Right lobe of liver (tissue), 6 donors: ENCODE data around the gene DUSP16. TPM values are rescaled to one million over a fixed set of nuclear protein-coding genes. Genes with fewer than 3 reads are reported as not detected.

Source experiments
- ATAC-seq, 4 donors: fragments of 200-7000 bp; cut with Tn5 transposase; one replicate each; pipeline ENCODE4 v1.9.1; 2020; ENCODE audit warnings: mild to moderate bottlenecking in 4 of 4, moderate library complexity in 4 of 4
- DNase-seq, 3 donors: peaks; one replicate each; pipeline ENCODE4 v3.0.0-alpha.2; 2020
- H3K27ac ChIP-seq, 3 donors: fragments of 200-600 bp; one replicate each; pipeline ENCODE4 v1.8.0; 2022
- H3K27me3 ChIP-seq, 2 donors: fragments of 200-600 bp; one replicate each; pipeline ENCODE4 v1.8.0; 2022
- H3K36me3 ChIP-seq, 4 donors: fragments of 200-600 bp; sonication (generic) in 1 of 4; one replicate each; pipeline versions ENCODE4 v1.5.1 to v1.8.0; 2017 to 2022; ENCODE audit warnings: control low read depth in 1 of 4
- H3K4me1 ChIP-seq, 4 donors: fragments of 200-600 bp; sonication (generic) in 1 of 4; one replicate each; pipeline versions ENCODE4 v1.5.1 to v1.8.0; 2017 to 2022; ENCODE audit warnings: control low read depth in 1 of 4
- H3K4me3 ChIP-seq, 3 donors: fragments of 200-600 bp; one replicate each; pipeline ENCODE4 v1.8.0; 2022
- H3K9me3 ChIP-seq, 4 donors: fragments of 200-600 bp; sonication (generic) in 1 of 4; one replicate each; pipeline versions ENCODE4 v1.5.1 to v1.8.0; 2017 to 2022; ENCODE audit warnings: control low read depth in 1 of 4
- POLR2A ChIP-seq: fragments of 450-650 bp; IDR thresholded peaks from one replicate; pipeline ENCODE4 v1.6.1; 2017; ENCODE audit warnings: antibody characterized with exemption, mild to moderate bottlenecking
- WGBS: methylation state at CpG from one replicate; pipeline ENCODE4 v1.1.6; 2018; ENCODE audit warnings: low coverage, low lambda C conversion rate; ENCODE audit not compliant: insufficient coverage; ENCODE audit errors: missing lambda C conversion rate; 5-methylcytosine and 5-hydroxymethylcytosine counted together
- intact Hi-C, 2 donors: fragments of 100-400 bp; cut with DNase I; formaldehyde crosslinking; loops; one replicate each; pipeline versions ENCODE4 v1.11.2 to v1.14.1; 2022
- total RNA-seq, 6 experiments: library from RNA; depleted of rRNA in 2 of 6; stranded (reverse); fragments of >200 nt in 2 of 6; fragmentation: NEBNext Ultra II Directional in 3 of 6; extraction: Animal tissue kit (Norgen Biotek cat#: 25700) in 3 of 6; gene quantifications; one replicate each; pipeline versions ENCODE4 v1.1.0 to v1.2.4, GENCODE V29; 2016 to 2023
- TF ChIP-seq, protein P1 (sequence below), 4 donors: fragments of 200-600 bp in 3 of 4; fragments of 450-650 bp in 1 of 4; IDR thresholded peaks; one replicate each; pipeline versions ENCODE4 v1.5.1 to v1.8.0; 2016 to 2022; ENCODE audit warnings: antibody characterized with exemption in 4 of 4, mild to moderate bottlenecking in 2 of 4
- donor health status: DM: no; HTN: yes; CAD: no.
- donor health status: DM: no; HTN: no; CAD: no.
- donor health status: DM: no; HTN: no; CAD: no.
- donor health status: DM: no; HTN: yes; CAD: no.
- donor health status: DM: no; HTN: yes; CAD: no.

Gene DUSP16
- total RNA-seq, 6 experiments from 2014 or later, result 41.9 to 74.2 (median 48.4) TPM

DNA sequence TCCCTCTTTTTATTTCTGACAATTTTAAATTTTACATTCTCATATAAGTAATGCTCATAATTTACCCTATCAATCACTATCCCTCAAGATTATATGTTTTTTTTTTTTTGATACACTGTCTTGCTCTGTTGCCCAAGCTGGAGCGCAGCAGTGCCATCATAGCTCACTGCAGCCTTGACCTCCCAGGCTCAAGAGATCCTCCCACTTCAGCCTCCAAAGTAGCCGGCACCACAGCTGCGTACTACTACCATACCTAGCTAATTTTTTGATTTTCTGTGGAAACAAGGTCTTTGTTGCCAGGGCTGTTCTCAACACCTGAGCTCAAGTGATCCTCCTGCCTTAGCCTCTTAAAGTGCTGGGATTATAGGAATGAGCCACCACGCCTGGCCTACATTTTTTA lies 4.4 kb downstream of the DUSP16 start:
- H3K27ac ChIP-seq, result peak overlapping the region; percentile 100
- H3K27me3 ChIP-seq, result no peaks in the 10 kb centered on the region
- DNase-seq (no peak), ATAC-seq (no peak)
- intact Hi-C loops, result no loop called here
- no peak for TF ChIP-seq POLR2A
- TF ChIP-seq, protein P1, sequence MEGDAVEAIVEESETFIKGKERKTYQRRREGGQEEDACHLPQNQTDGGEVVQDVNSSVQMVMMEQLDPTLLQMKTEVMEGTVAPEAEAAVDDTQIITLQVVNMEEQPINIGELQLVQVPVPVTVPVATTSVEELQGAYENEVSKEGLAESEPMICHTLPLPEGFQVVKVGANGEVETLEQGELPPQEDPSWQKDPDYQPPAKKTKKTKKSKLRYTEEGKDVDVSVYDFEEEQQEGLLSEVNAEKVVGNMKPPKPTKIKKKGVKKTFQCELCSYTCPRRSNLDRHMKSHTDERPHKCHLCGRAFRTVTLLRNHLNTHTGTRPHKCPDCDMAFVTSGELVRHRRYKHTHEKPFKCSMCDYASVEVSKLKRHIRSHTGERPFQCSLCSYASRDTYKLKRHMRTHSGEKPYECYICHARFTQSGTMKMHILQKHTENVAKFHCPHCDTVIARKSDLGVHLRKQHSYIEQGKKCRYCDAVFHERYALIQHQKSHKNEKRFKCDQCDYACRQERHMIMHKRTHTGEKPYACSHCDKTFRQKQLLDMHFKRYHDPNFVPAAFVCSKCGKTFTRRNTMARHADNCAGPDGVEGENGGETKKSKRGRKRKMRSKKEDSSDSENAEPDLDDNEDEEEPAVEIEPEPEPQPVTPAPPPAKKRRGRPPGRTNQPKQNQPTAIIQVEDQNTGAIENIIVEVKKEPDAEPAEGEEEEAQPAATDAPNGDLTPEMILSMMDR (IDR thresholded peaks at IDR 0.05), result no peak
- peak overlapping the region in 1 of 3 donors; percentile 66 for H3K4me3 ChIP-seq
- 97% methylated on average over 4 of the region's 4 CpGs for whole genome bisulfite sequencing
- peaks cover 0 to 24% (median 8%) of the 10 kb centered on the region in 4 donors for H3K4me1 ChIP-seq
- no peaks in the 10 kb centered on the region for H3K9me3 ChIP-seq
- peaks cover 0 to under 1% (median 0%) of the 10 kb centered on the region in 4 donors for H3K36me3 ChIP-seq

DNA sequence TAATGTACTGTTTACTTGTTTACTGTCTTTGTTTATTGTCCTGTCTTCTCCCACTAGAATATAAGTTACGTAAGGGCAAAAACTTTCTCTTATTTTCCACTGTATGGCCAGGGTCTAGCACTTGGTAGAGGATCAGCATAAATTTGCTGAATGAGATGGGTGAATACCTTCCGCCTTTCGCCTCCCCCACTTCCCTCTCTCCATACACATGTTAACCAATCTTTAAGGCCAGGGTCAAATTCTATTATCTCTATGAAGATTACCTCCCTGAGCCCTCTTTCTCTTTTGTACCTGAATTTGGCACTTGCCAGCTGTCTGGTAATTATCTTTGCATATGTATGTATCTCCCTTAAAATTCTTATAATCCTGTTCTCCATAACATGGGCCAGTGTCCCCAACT lies 4.9 kb downstream of the DUSP16 start:
- ATAC-seq (no peak), DNase-seq (no peak)
- Histone ChIP-seq H3K9me3 (no peaks in the 10 kb centered on the region), H3K27ac (peak overlapping the region in 1 of 3 donors; percentile 100), H3K4me1 (peaks cover 0 to 22% (median 8%) of the 10 kb centered on the region in 4 donors), H3K36me3 (peaks cover 0 to 5% (median 0%) of the 10 kb centered on the region in 4 donors), H3K4me3 (no peak overlapping the region), H3K27me3 (no peaks in the 10 kb centered on the region)
- 95% methylated on average over 3 of the region's 3 CpGs for WGBS
- intact Hi-C loops, result no loop called here
- TF ChIP-seq, protein P1 (IDR thresholded peaks at IDR 0.05), result no peak
- TF ChIP-seq POLR2A, result no peak

DNA sequence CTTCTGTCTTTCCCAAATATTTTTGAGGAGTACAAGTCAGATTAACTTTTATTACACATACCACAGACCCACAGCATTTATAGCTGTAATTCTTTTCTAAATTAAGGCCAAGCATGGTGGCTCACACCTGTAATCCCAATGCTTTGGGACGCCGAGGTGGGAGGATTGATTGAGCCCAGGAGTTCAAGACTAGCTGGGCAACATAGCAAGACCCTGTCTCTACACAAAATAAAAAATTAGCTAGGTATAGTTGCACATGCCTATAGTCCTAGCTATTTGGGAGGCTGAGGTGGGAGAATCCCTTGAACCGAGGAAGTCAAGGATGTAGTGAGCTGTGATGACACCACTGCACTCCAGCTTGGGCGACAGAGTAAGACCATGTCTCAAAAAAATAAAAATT lies 7.0 kb downstream of the DUSP16 start:
- 100% methylated on average over 4 of the region's 4 CpGs for WGBS
- no peaks in the 10 kb centered on the region for H3K9me3 ChIP-seq
- H3K36me3 ChIP-seq, result peaks cover 0 to 5% (median 0%) of the 10 kb centered on the region in 4 donors
- no peaks in the 10 kb centered on the region for H3K27me3 ChIP-seq
- peaks cover 0 to 38% (median 10%) of the 10 kb centered on the region in 4 donors for H3K4me1 ChIP-seq
- no peak for DNase-seq
- no peak for ATAC-seq
- TF ChIP-seq POLR2A, result no peak
- TF ChIP-seq, protein P1 (IDR thresholded peaks at IDR 0.05), result no peak
- no peak overlapping the region for H3K4me3 ChIP-seq
- peak overlapping the region in 1 of 3 donors; percentile 41 for H3K27ac ChIP-seq
- intact Hi-C loops, result no loop called here

DNA sequence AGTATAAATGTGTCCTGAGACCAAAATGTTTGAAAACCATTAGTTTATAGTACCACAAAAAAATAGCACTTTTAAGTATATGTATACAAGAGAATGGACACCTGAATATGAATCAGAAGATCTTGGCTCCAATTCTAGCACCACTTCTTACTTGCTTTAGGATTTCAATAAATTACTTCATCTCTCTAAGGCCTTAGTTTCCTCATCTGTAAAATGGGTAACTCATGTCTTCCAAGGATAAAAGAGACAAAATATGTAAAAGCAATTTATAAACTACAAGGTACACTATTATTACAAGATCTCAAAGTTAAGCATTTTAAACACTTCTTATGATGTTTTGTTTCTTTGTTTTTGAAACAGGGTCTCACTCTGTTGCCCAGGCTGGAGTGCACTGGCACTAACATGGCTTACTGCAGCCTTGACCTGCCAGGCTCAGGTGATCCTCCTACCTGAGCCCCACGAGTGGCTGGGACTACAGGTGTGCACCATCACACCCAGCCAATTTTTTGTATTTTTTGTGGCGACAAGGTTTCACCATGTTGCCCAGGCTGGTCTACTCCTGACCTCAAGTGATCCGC lies 9.4 kb downstream of the DUSP16 start:
- Histone ChIP-seq H3K27ac (peak overlapping the region in 1 of 3 donors; percentile 81), H3K4me1 (peaks cover 0 to 34% (median 8%) of the 10 kb centered on the region in 4 donors), H3K9me3 (no peaks in the 10 kb centered on the region), H3K4me3 (no peak overlapping the region), H3K27me3 (no peaks in the 10 kb centered on the region), H3K36me3 (peaks cover 0 to 5% (median 0%) of the 10 kb centered on the region in 4 donors)
- intact Hi-C loops, result no loop called here
- TF ChIP-seq, protein P1 (IDR thresholded peaks at IDR 0.05), result no peak
- no peak for TF ChIP-seq POLR2A
- DNase-seq (no peak), ATAC-seq (no peak)
- WGBS, result 65% methylated on average over 3 of the region's 3 CpGs
